Fibroblast of villous mesenchyme (primary cell): ENCODE measurements around the gene GTF2A1. TPM values are rescaled to one million over a fixed set of nuclear protein-coding genes. Genes with fewer than 3 reads are reported as not detected.
A peak's percentile ranks its signal among the peaks of the same experiment; 100 is the strongest.

Experiments used
- DNase-seq: peaks from one replicate; pipeline ENCODE4 v3.0.0-alpha.2; 2010; ENCODE audit warnings: low read depth
- H3K4me3 ChIP-seq: 2 replicates; pipeline ENCODE4 v1.5.1; 2011; ENCODE audit warnings: low read depth, mild to moderate bottlenecking, low read length
- total RNA-seq: library from RNA; depleted of rRNA; stranded (reverse); fragments of >200 nt; gene quantifications from 2 replicates; pipeline ENCODE4 v1.2.3, GENCODE V29; 2012
- TF ChIP-seq, protein P1 (sequence below): IDR thresholded peaks from 2 replicates; pipeline ENCODE4 v1.5.1; 2012; ENCODE audit warnings: low read depth, mild to moderate bottlenecking, low read length; ENCODE audit not compliant: insufficient read depth

GTF2A1 gene
- total RNA-seq, 1 donor, result 28.9 TPM

GRCh38 chr14:81147140-81147897 is 73.4 kb downstream of the GTF2A1 start:
- no peak overlapping the region for H3K4me3 ChIP-seq
- TF ChIP-seq, protein P1, sequence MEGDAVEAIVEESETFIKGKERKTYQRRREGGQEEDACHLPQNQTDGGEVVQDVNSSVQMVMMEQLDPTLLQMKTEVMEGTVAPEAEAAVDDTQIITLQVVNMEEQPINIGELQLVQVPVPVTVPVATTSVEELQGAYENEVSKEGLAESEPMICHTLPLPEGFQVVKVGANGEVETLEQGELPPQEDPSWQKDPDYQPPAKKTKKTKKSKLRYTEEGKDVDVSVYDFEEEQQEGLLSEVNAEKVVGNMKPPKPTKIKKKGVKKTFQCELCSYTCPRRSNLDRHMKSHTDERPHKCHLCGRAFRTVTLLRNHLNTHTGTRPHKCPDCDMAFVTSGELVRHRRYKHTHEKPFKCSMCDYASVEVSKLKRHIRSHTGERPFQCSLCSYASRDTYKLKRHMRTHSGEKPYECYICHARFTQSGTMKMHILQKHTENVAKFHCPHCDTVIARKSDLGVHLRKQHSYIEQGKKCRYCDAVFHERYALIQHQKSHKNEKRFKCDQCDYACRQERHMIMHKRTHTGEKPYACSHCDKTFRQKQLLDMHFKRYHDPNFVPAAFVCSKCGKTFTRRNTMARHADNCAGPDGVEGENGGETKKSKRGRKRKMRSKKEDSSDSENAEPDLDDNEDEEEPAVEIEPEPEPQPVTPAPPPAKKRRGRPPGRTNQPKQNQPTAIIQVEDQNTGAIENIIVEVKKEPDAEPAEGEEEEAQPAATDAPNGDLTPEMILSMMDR, result no peak
- DNase-seq, result no peak

- peak; percentile 24 for DNase-seq
- no peak overlapping the region for H3K4me3 ChIP-seq
Observed at GRCh38 chr14:81144824-81145603, 75.7 kb downstream of the GTF2A1 start.

GRCh38 chr14:81143793-81144192 is 77.0 kb downstream of the GTF2A1 start:
- no peak for DNase-seq
- TF ChIP-seq, protein P1, result no peak
- H3K4me3 ChIP-seq, result no peak overlapping the region

More at GRCh38 chr14:81144824-81145603, 75.7 kb downstream of the GTF2A1 start:
- TF ChIP-seq, protein P1, result no peak

DNA sequence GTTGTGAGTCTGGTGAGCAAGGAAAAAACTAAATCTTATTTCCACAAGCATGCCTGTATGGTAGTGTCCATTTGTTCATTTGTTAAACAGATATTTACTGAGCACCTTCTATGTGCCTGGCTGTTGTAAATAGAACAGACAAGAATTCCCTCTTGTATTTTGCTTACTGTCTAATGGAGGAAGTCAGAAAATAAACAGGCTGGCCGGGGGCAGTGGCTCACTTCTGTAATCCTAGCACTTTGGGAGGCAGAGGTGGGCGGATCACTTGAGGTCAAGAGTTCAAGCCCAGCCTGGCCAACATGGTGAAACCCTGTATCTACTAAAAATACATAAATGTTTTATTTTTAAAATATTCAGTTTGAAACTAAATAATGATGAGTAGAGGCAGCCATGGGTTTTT is 79.3 kb downstream of the GTF2A1 start:
- H3K4me3 ChIP-seq, result no peak overlapping the region
- TF ChIP-seq, protein P1, result no peak
- DNase-seq, result no peak

DNA sequence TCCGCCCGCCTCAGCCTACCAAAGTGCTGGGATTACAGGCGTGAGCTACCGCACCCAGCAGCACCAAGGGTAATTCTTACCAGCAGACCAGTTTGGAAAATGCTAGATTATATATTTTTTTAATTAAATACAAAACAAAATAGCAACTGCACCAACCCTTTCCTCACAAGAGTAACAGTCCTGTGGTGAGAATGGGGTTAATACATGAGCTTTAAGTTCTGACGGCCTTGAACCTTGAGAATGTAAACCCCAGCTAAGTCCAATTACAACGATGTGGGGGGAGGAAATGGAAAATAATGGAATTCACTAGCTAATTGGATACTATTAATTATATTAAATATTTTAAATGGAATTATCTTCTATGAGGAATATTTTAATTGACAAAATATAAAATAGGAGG is 82.3 kb downstream of the GTF2A1 start:
- DNase-seq, result no peak
- TF ChIP-seq, protein P1, result no peak
- H3K4me3 ChIP-seq, result no peak overlapping the region

GRCh38 chr14:81137316-81137715 is 83.4 kb downstream of the GTF2A1 start:
- TF ChIP-seq, protein P1, result no peak
- H3K4me3 ChIP-seq, result no peak overlapping the region
- DNase-seq, result peak; percentile 9
